Medulla oblongata (tissue), 1 donor: Measurements from ENCODE around the gene NOP53.

Source experiments
- DNase-seq: peaks from one replicate; pipeline ENCODE4 v3.0.0-alpha.2; 2015; ENCODE audit errors: extremely low spot score

NOP53 gene

DNA sequence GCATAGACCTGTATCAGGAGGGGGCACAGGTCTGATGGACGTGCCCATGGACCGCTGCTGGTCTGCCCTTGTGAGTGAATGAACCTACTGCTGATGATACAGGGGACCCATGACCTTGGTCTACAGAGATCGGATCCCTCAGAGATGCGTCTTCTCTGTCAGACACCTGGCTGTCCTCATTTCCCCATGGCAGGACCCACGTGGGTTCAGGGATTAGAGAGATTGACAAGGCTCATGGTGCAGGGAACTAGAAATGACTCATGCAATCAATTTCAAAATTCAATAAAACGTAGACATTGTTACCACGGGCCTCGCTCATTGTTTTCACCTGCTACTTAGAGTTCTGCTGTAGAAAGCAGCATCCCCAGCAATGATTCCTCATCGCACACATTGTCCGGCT lies 60.0 kb downstream of the NOP53 start:
- DNase-seq: no peak

DNA sequence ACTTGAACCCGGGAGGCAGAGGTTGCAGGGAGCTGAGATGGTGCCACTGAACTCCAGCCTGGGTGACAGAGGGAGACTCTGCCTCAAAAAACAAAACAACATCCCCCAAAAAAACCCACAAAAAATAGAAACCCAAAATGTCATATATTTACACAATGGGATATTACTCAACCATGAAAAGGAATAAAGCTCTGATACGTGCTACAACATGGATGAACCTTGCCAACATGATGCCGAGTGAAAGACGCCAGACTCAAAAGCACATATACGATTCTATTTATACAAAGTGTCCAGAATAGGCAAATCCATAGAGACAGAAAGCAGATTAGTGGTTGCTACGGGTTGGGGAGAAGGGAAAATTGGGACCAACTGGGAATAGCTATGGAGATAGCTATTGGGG lies 61.1 kb downstream of the NOP53 start:
- no peak for DNase-seq
